Measurements from ENCODE around the gene AKR1A1. TPM values are rescaled to one million over a fixed set of nuclear protein-coding genes. Genes with fewer than 3 reads are reported as not detected.
"Not testable (repeated sequence)": the region's sequence is repeated elsewhere in the genome, so short reads cannot be mapped to it uniquely, and the experiment has no call there.

Gene AKR1A1
- total RNA-seq, 1 donor from 2014 or later = 154 TPM

DNA sequence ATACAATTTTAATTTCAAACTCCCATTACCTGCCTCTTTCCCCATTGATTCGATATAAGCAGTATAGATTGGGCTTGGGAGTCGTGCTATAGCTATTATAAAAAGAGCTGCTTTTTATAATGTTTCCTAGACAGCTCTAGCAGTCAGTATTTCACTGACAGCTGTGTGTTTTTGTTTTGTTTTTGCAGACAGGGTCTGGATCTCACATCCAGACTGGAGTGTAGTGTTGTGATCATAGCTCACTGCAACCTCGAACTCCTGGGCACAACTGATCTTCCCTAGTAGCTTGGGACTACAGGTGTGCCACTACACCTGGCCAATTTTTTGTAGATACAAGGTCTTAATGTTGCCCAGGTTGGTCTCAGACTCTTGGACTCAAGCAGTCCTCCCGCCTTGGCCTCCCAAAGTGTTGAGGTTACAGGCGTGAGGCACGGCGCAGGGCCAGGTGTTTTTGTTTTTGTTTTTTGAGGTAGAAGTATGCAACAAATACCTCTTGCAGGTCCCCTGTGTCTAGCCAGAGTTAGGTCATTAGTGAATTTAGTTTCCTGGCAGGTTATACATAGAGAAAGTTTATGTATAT, 35.0 kb downstream of the AKR1A1 start:
- Mint-ChIP-seq H3K4me3 (ENCODE audit: unreplicated experiment) (peak overlapping the region; percentile 91), H3K27ac (ENCODE audit: unreplicated experiment) (peak overlapping the region; percentile 95), H3K27me3 (ENCODE audit: low read depth) (no peaks in the 10 kb centered on the region), H3K36me3 (ENCODE audit: low read depth) (no peaks in the 10 kb centered on the region), H3K4me1 (ENCODE audit: low read depth) (peaks cover 21% of the 10 kb centered on the region), H3K9me3 (ENCODE audit: low read depth) (no peaks in the 10 kb centered on the region)
- DNase-seq (ENCODE audit: low spot score) = no peak
- TF ChIP-seq, protein P1, sequence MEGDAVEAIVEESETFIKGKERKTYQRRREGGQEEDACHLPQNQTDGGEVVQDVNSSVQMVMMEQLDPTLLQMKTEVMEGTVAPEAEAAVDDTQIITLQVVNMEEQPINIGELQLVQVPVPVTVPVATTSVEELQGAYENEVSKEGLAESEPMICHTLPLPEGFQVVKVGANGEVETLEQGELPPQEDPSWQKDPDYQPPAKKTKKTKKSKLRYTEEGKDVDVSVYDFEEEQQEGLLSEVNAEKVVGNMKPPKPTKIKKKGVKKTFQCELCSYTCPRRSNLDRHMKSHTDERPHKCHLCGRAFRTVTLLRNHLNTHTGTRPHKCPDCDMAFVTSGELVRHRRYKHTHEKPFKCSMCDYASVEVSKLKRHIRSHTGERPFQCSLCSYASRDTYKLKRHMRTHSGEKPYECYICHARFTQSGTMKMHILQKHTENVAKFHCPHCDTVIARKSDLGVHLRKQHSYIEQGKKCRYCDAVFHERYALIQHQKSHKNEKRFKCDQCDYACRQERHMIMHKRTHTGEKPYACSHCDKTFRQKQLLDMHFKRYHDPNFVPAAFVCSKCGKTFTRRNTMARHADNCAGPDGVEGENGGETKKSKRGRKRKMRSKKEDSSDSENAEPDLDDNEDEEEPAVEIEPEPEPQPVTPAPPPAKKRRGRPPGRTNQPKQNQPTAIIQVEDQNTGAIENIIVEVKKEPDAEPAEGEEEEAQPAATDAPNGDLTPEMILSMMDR (IDR thresholded peaks at IDR 0.05) = no peak

DNA sequence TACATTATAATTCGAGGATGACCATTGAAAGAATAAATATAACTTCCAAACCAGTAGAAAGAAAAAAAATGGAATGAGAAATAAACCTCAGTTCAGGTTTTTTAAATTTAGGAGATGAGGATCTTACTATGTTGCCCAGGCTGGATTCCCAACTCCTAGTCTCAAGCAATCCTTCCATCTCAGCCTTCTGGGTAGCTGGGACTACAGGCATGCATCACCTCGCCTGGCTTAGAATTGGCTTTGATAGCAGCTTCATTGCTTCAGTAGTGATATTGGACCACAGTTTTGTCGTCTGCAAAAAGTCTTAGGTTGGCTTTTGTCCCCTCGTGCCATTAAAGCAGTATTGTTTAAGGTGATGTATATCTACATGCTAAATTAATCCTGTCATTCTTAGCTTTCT, 36.1 kb downstream of the AKR1A1 start:
- TF ChIP-seq, protein P1 (IDR thresholded peaks at IDR 0.05) = no peak
- H3K4me3 Mint-ChIP-seq (ENCODE audit: unreplicated experiment) = no peak overlapping the region

DNA sequence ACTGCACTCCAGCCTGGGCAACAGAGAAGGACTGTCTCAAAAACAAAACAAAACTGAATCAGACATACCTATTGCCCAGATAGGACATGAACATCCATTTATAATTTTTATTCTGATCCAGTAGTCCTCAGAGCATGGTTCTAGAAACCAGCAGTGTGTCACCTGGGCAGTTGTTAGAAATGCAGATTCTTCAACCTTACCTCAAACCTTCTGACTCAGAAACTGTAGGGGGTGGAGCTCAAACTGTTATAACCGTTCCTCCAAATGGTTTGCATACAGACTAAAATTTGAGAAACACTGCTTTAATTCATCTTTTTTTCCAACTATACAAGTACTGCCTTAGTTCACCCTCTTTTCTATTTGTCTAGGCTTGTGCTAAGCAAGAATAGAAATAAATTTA, 39.2 kb downstream of the AKR1A1 start:
- no peak overlapping the region for H3K27ac Mint-ChIP-seq (ENCODE audit: unreplicated experiment)
- no peak for DNase-seq (ENCODE audit: low spot score)
- H3K4me1 Mint-ChIP-seq (ENCODE audit: low read depth) = peaks cover 18% of the 10 kb centered on the region
- TF ChIP-seq, protein P1 (IDR thresholded peaks at IDR 0.05) = no peak
- H3K36me3 Mint-ChIP-seq (ENCODE audit: low read depth) = peaks cover 4% of the 10 kb centered on the region
- no peak overlapping the region for H3K4me3 Mint-ChIP-seq (ENCODE audit: unreplicated experiment)
- H3K9me3 Mint-ChIP-seq (ENCODE audit: low read depth) = no peaks in the 10 kb centered on the region
- H3K27me3 Mint-ChIP-seq (ENCODE audit: low read depth) = no peaks in the 10 kb centered on the region

More for the DNA sequence above, 36.1 kb downstream of the AKR1A1 start:
- Mint-ChIP-seq H3K9me3 (ENCODE audit: low read depth) (no peaks in the 10 kb centered on the region), H3K27ac (ENCODE audit: unreplicated experiment) (peak overlapping the region; percentile 66), H3K36me3 (ENCODE audit: low read depth) (no peaks in the 10 kb centered on the region), H3K4me1 (ENCODE audit: low read depth) (peaks cover 21% of the 10 kb centered on the region), H3K27me3 (ENCODE audit: low read depth) (no peaks in the 10 kb centered on the region)
- DNase-seq (ENCODE audit: low spot score) = no peak

DNA sequence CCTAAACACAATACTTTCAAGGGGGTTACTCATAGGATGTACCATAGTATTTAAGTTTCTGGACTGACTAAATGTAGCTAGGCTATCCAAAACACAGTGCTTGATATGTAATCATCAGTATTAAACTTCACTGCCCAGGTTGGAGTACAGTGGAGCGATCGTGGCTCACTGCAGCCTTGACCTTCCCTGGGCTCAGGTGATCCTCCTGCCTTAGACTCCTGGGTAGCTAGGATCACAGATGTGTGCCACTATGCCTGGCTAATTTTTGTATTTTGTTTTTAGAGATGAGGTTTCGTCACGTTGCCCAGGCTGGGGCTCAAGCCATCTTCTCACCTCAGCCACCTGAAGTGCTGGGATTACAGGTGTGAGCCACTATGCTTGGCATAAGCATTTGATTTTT, 43.8 kb downstream of the AKR1A1 start:
- Mint-ChIP-seq H3K4me1 (ENCODE audit: low read depth) (no peaks in the 10 kb centered on the region), H3K27ac (ENCODE audit: unreplicated experiment) (no peak overlapping the region), H3K36me3 (ENCODE audit: low read depth) (peaks cover 7% of the 10 kb centered on the region), H3K9me3 (ENCODE audit: low read depth) (no peaks in the 10 kb centered on the region), H3K27me3 (ENCODE audit: low read depth) (no peaks in the 10 kb centered on the region), H3K4me3 (ENCODE audit: unreplicated experiment) (no peak overlapping the region)
- no peak for DNase-seq (ENCODE audit: low spot score)
- TF ChIP-seq, protein P1 (IDR thresholded peaks at IDR 0.05) = no peak

DNA sequence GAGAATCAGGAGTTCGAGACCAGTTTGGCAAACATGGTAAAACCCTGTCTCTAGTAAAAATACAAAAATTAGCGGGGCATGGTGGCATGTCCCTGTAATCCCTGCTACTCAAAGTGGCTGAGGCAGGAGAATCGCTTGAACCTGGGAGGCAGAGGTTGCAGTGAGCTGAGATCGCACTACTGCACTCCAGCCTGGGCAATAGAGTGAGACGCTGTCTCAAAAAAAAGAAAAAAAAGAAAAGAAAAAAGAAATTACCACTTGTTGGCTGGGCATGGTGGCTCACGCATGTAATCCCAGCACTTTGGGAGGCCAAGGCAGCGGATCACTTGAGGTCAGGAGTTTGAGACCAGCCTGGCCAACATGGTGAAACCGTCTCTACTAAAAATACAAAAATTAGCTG, 46.1 kb downstream of the AKR1A1 start:
- not testable (repeated sequence) for DNase-seq (ENCODE audit: low spot score); H3K9me3 Mint-ChIP-seq (ENCODE audit: low read depth); H3K27me3 Mint-ChIP-seq (ENCODE audit: low read depth); H3K4me1 Mint-ChIP-seq (ENCODE audit: low read depth); H3K27ac Mint-ChIP-seq (ENCODE audit: unreplicated experiment); H3K4me3 Mint-ChIP-seq (ENCODE audit: unreplicated experiment); H3K36me3 Mint-ChIP-seq (ENCODE audit: low read depth)

DNA sequence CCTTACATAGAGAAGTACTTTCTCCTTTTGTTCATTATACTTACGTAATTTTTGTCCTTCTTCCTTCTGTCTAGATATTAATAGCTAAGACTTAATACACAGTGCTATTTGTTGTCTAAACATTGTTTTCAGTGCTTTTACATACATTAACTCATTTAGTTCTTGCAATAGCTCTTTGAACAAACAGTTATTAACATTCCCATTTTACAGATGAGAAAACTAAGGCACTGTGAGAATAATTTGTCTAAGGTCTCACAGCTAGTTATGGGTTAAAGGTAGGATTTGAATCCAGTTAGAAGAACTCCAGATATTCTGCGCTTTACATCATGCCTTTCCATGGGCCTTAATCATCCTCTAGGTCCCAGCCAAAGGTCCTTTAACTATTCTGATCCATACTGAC, 53.6 kb downstream of the AKR1A1 start:
- Mint-ChIP-seq H3K36me3 (ENCODE audit: low read depth) (peaks cover 10% of the 10 kb centered on the region), H3K4me3 (ENCODE audit: unreplicated experiment) (no peak overlapping the region), H3K9me3 (ENCODE audit: low read depth) (no peaks in the 10 kb centered on the region), H3K4me1 (ENCODE audit: low read depth) (peaks cover 25% of the 10 kb centered on the region), H3K27me3 (ENCODE audit: low read depth) (no peaks in the 10 kb centered on the region), H3K27ac (ENCODE audit: unreplicated experiment) (no peak overlapping the region)
- DNase-seq (ENCODE audit: low spot score) = no peak
- TF ChIP-seq, protein P1 (IDR thresholded peaks at IDR 0.05) = no peak
